GM15510 (cell line): ENCODE results near the gene RGS6.

Experiments used
- POLR2A ChIP-seq: IDR thresholded peaks from 3 replicates; pipeline ENCODE4 v1.6.1; 2011; ENCODE audit warnings: borderline replicate concordance; ENCODE audit not compliant: insufficient read length; ENCODE audit errors: extremely low read depth

The RGS6 gene

DNA sequence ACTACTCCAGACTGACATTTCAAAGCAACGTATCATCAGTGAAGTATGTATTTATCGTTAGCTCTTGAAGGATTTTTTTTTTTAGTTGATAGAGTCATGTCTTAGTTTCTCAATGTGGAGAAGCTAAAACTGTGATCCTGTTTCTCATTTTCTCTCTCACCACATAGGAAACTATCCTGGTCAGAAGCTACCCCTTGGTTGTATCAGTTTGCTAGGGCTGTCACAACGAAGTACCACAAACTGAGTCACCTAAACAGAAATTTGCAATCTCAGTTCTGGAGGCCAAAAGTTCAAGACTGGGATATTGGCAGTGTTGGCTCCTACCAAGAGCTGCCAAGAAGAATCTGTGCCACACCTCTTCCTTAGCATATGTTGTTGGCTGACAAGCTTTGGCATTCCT, 369.1 kb downstream of the RGS6 start:
- TF ChIP-seq POLR2A: no peak

DNA sequence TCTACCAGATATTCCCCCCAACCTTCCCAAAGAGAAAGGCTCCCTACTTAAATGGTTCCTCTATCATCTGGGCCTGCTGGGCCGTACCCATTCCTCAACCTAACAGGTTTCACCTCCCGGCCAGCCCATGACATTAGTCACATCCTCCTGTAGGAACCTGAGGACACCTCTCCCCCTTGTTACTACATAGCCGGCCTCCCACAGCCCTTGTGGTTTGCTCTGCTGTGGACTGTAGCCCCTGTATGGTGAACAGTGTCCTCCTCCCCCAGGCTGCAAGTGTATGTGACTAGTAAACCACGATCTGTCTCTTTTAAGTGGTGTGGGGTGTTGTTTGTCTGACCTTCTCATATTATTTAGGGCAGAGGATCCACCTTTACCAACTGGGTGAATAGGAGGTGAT, 371.7 kb downstream of the RGS6 start:
- no peak for TF ChIP-seq POLR2A

DNA sequence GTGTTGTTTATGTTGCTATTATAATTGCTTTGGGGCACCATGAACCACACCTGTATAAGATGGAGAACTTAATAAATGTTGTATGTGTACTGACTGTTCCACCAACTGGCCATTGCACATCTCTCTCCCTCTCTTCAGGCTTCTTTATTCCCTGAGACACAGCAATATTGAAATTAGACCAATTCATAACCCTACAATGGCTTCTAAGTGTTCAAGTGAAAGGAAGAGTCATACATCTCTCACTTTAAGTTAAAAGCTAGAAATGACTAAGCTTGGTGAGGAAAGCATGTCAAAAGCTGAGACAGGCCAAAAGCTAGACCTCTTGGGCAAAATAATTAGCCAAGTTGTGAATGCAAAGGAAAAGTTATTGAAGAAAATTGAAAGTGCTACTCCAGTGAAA, 373.3 kb downstream of the RGS6 start:
- TF ChIP-seq POLR2A: no peak

DNA sequence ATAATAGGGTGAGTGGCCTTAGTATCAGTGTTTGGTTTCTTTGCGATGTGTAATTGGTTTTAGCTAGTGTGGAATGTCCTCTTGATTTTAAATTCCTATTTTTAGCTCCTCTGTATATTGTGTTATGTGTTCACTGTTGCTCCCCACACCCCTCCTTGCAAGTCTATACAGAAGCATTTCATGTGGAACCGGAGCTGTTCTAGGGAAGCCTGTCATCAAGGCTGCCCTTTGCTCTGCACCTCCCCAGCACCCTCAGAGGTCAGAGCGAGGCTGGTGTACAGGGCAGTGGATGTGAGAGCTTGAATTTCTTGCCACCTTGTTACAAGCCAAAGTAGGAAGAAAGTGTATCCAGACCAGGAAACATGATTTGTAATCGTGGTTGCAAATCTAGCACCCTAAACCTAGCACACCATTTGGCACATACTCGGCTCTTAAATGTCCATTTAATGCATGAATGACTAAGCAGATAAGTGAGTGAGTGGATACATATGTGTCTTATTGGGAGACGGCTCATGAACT, 376.8 kb downstream of the RGS6 start:
- no peak for TF ChIP-seq POLR2A

DNA sequence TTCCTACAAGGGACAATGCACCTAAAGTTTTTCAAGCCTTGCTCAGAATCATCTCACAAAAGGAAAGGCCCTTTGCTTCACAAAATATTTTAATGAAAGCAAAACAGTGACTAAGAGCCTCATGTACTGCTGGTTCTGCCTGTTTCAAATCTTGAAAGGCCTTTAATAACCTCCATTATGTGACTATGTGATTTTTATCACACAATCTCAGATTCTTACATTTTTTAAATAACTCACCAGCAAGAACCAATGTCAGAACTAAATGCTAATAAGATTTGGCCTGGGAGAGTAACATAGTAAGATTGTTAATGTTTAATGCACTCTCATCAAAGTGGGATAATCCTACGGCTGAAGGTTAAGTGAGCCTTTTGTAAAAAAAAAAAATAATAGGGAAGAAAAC, 378.9 kb downstream of the RGS6 start:
- no peak for TF ChIP-seq POLR2A

DNA sequence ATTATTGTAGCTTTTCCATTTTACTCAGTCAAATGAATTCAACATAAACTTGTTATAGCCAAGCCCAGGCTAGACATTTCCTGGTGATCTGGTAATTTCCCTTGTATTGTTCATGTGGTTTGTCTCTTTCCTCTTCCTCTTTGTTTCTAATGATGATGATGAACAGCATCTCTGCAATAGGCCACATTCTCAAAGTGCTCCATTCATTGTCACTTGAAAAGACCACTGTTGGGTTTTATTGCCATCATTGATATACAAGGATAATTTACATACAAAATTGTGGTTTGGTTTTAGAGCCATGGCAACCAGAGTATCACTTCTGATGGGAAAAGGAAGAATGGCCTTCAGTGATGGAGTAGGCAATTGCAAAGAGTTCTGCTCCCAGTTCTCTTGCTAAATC, 379.3 kb downstream of the RGS6 start:
- TF ChIP-seq POLR2A: no peak

DNA sequence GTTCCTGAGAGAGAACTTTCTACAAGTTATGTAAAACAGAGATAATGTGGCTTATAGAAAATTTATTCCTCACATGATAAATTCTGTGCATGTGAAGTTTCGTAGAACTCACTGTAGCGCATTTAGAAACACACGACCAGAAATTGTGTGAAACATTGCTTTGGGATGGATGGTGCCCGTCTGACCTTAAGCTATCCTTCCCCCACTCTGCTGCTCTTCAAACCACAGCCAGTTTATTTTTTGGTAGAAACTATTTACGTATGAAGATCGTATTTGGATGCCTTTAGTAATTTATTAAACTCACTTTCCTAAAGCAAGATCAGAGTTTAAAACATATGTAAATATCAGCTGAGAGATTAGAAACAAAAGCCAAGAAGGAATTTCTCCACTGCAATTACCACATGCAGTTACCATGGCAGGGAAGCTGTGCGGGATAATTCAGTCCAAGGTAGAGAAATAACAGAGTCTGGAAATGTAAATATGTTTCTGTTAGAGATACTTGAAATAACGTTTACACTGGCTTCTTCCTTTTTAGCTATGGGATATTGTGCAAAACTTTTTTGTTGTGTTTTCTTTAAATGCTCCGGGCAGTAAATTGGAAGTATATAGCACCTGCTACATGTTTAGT, 382.7 kb downstream of the RGS6 start:
- TF ChIP-seq POLR2A: no peak

DNA sequence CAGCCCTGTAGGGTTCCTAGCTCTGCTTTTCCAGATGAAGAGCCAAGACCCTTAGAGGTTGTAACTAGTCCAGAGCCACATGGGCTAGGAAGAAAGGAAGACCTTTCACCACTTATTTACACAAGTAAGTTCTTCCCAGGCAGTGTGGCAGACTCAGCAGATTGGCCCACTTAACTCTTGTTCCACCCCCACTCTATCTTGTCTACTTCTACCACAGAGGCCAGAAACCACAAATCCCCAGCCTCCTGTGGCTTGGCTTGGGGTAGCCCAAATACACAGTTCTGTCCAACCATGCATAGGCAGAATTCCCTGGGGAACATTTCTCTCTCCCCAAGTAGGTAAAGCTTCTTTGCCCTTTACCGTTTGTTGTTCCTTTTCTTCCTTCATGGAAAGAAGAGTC, 383.5 kb downstream of the RGS6 start:
- no peak for TF ChIP-seq POLR2A

DNA sequence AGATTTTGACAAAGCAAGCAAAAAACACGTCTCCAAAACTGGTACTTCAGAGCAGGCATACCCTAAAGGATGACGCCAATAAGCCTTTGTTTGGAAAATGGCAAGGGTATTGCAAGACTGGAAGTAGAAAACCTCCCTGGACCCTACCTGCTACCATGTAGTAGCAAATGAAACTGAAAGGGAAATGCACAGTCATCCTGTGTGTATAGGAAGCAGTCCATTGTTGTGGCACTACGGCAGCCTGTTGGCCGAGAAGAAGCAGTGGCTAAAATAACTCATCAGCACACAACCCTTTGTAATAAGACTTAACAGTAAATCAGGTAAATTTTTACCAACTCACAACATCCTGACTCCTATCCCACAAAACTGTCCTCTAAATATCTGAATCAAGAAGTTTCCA, 386.4 kb downstream of the RGS6 start:
- no peak for TF ChIP-seq POLR2A

DNA sequence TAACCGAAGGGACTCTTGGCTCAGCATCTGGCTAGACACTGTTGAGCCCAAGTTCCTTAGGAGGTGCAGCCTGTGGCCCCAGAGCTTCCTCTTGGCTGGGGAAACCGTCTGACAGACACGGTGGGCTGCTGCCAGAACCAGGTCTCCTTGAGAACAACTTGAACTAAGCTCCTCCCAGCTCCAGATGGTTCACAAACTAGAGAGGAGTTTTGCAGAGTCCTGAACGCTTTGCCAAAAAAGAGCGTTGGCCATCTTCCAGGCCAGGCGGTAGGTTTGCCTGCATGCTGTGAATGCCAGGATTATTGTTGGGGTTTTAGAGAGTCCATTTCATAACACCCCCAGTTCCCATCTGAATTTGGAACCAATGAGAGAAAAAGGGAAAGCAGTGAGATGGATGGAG, 399.8 kb downstream of the RGS6 start:
- TF ChIP-seq POLR2A: no peak

DNA sequence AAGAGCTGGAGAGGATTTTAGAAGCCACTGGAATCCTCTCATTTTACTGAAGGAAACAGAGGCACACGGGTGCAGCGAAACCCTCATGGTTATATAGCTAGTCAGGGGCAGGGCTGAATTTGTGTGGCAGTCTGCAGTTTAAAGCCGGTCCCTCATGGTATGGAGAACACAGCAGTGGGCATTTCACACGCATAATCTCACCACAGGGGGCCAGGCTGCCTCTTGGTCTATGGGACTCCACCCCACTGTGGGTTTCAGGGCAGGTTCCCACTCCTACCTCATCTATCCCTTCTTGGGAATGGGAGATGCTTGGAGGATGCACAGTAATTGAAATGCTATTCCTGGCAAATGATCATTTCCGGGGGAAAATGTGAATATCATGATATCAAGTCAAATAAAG, 400.6 kb downstream of the RGS6 start:
- TF ChIP-seq POLR2A: no peak

DNA sequence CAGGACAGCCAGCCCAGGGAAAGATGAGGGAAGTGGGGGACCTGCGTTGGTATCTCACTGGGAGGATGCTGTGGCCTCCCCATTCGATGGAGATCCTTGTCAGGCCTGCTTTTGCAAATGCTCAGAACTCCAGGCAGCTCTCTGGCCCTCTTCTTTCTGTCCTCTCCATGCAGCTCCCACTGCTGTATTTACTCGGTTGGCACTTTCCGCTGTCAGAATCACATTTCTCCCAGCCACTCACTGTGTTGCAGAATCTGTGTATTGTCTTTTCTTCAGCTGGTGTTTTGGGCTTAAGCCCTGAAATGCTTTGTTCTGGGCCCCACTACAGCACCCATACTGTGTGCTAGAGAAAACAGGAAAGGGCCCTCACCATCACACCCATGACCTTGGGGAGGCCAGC, 401.1 kb downstream of the RGS6 start:
- no peak for TF ChIP-seq POLR2A

DNA sequence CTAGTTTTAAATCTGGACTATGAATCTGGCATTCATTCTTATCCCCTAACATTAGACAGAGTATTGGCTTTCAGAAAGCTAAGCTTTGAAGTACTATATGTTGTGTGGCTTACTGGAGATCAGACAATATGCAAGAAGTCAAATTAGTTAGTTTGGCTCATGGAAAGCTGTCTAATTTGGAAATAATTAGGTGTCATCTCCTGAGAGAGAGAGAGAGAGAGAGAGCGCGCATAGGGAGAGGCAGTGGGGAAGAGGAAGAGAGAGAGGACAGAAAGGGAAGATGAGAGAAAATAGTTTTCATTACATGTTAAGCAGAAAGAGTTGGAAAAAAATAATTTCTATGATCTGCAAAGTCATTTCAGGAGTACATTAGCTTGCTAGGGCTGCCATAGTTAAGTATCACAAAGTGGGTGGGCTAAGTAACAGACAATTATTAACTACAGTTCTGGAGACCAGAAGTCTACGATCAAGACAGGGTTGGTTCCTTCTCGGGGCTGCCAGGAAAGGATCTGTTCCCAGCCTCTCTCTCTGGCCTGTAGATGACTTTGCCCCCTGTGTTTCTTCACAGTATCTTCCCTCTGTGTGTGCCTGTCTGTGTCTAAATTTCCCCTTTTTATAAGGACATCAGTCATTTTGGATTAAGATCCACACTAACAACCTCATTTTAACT, 404.2 kb downstream of the RGS6 start:
- no peak for TF ChIP-seq POLR2A

DNA sequence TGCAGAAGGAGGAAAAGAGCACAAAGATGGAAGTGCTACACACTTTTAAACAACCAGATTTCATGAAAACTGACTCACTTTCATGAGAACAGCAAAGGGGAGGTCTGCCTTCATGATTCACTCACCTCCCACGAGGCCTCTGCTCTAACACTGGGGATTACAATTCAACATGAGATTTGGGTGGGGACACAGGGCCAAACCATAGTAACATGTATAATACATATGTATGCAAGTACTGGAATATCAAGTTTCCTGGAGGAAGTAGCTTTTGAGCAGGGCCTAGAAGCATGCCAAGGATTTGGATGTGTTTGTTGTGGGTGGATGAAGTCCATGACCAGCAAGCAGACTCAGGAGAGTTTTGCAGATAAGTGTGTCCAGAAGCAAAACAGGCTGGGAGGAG, 409.0 kb downstream of the RGS6 start:
- no peak for TF ChIP-seq POLR2A

DNA sequence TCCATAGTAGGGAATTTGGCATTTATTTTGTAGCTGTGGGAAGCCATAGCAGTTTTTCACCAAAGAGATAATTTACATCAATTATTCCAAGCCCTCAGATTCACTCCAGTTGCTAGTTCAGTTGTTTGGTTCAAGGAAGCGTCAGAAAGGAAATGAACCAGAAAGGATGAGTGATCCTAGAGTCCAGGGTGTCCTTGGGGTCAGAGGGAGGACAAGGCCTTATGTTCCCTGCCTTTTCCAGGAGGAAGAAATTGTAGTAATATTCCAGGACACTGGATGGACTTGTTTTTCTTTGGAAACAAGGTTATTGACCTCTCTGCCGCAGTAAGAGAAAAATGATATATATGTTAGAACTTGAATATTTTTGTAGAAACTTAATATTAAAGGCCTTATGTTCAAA, 409.5 kb downstream of the RGS6 start:
- TF ChIP-seq POLR2A: no peak

DNA sequence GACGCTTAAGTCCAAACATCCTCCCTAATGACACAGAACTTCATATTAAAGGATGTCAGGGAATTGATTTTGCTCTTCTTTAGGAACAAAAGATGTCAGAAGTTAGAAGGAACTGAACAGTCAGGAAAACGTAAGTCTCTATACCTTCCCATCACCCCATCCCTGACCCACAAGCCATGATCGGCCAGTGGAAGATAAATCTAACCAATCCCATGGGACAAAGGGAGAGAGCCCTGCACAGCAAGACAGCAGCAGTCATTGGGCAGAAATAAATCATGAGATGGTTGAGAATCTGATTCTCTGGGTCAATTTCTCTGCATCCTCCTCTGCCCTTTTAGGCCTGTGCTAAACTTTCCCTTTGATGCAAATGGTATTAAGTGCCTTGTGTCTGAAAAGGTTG, 414.9 kb downstream of the RGS6 start:
- no peak for TF ChIP-seq POLR2A
